Measurements from ENCODE around the gene NDUFA12.

Gene NDUFA12

DNA sequence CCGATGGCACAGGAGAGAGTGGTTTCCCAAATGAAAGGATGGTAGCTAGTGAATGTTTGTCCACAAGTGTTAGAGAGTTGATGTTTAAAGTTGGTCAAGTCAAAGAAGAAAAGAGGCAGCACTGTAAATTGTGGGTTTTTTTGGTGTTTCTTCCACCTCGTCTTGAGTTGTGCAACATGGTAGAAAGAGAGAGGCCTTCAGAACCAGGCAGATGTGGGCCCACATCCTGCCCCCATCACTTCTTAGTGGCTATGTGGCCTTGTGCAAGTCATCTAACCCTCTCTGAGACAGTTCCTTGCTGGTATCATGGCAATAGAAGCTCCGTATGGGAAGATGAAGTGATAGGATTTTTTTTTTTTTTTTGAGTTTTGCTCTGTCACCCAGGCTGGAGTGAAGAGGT is 60.8 kb downstream of the NDUFA12 start (continued):
- TF ChIP-seq CREB5 (CRISPR knock-in tag; IDR thresholded peaks at IDR 0.05; ENCODE audit: low read depth) (no peak), GLIS3 (CRISPR knock-in tag; IDR thresholded peaks at IDR 0.05) (no peak), OSR1 (CRISPR knock-in tag; IDR thresholded peaks at IDR 0.05) (no peak), PATZ1 (CRISPR knock-in tag; IDR thresholded peaks at IDR 0.05; ENCODE audit: borderline replicate concordance) (no peak), ZNF70 (CRISPR knock-in tag; IDR thresholded peaks at IDR 0.05) (no peak)
- TF ChIP-seq, protein P1, sequence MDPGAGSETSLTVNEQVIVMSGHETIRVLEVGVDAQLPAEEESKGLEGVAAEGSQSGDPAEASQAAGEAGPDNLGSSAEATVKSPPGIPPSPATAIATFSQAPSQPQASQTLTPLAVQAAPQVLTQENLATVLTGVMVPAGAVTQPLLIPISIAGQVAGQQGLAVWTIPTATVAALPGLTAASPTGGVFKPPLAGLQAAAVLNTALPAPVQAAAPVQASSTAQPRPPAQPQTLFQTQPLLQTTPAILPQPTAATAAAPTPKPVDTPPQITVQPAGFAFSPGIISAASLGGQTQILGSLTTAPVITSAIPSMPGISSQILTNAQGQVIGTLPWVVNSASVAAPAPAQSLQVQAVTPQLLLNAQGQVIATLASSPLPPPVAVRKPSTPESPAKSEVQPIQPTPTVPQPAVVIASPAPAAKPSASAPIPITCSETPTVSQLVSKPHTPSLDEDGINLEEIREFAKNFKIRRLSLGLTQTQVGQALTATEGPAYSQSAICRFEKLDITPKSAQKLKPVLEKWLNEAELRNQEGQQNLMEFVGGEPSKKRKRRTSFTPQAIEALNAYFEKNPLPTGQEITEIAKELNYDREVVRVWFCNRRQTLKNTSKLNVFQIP (CRISPR knock-in tag; IDR thresholded peaks at IDR 0.05; ENCODE audit: borderline replicate concordance, low read depth): no peak

- TF ChIP-seq PPARA (CRISPR knock-in tag; IDR thresholded peaks at IDR 0.05; ENCODE audit: borderline replicate concordance) (no peak), ZFP30 (CRISPR knock-in tag; IDR thresholded peaks at IDR 0.05) (no peak), ZC3H10 (CRISPR knock-in tag; IDR thresholded peaks at IDR 0.05) (0 out of 2 replicates have a peak, but pooled peaks have one; percentile 47), ESRRG (CRISPR knock-in tag; IDR thresholded peaks at IDR 0.05) (peak; percentile 5; the same call in 1 of the 2 replicates), PATZ1 (CRISPR knock-in tag; IDR thresholded peaks at IDR 0.05; ENCODE audit: borderline replicate concordance) (no peak), OSR1 (CRISPR knock-in tag; IDR thresholded peaks at IDR 0.05) (no peak), ISL1 (CRISPR knock-in tag; IDR thresholded peaks at IDR 0.05) (peak; percentile 92), GLIS3 (CRISPR knock-in tag; IDR thresholded peaks at IDR 0.05) (no peak), TCF4 (CRISPR knock-in tag; IDR thresholded peaks at IDR 0.05; ENCODE audit: borderline replicate concordance) (no peak), CREB5 (CRISPR knock-in tag; IDR thresholded peaks at IDR 0.05; ENCODE audit: low read depth) (0 out of 2 replicates have a peak, but pooled peaks have one; percentile 67), ARNTL (CRISPR knock-in tag; IDR thresholded peaks at IDR 0.05; ENCODE audit: borderline replicate concordance, low read depth) (no peak), SNAI2 (CRISPR knock-in tag; IDR thresholded peaks at IDR 0.05) (no peak), ZNF70 (CRISPR knock-in tag; IDR thresholded peaks at IDR 0.05) (no peak)
- ATAC-seq: peak; percentile 89
Measured at GRCh38 chr12:94941440-94941862, 62.0 kb downstream of the NDUFA12 start.

- TF ChIP-seq ARNTL (CRISPR knock-in tag; IDR thresholded peaks at IDR 0.05; ENCODE audit: borderline replicate concordance, low read depth) (no peak), ZNF70 (CRISPR knock-in tag; IDR thresholded peaks at IDR 0.05) (no peak), OSR1 (CRISPR knock-in tag; IDR thresholded peaks at IDR 0.05) (no peak)
- TF ChIP-seq, protein P1 (CRISPR knock-in tag; IDR thresholded peaks at IDR 0.05; ENCODE audit: borderline replicate concordance, low read depth): no peak
- no peak for ATAC-seq
Measured at GRCh38 chr12:94940771-94941170, 62.7 kb downstream of the NDUFA12 start.

DNA sequence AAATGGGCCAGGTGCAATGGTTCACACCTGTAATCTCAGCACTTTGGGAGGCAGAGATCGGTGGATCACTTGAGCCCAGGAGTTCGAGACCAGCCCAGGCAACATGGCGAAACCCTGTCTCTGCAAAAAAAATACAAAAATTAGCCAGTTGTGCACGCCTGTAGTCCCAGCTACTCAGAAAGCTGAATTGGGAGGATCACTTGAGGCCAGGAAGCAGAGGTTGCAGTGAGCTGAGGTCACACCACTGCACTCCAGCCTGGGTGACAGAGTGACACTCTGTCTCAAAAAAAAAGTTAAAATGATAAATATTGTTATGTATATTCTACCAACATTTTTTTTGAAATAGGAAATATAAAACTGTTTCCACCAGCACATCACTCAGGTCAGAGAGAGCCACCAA is 64.9 kb downstream of the NDUFA12 start:
- ATAC-seq: no peak
- TF ChIP-seq, protein P2, sequence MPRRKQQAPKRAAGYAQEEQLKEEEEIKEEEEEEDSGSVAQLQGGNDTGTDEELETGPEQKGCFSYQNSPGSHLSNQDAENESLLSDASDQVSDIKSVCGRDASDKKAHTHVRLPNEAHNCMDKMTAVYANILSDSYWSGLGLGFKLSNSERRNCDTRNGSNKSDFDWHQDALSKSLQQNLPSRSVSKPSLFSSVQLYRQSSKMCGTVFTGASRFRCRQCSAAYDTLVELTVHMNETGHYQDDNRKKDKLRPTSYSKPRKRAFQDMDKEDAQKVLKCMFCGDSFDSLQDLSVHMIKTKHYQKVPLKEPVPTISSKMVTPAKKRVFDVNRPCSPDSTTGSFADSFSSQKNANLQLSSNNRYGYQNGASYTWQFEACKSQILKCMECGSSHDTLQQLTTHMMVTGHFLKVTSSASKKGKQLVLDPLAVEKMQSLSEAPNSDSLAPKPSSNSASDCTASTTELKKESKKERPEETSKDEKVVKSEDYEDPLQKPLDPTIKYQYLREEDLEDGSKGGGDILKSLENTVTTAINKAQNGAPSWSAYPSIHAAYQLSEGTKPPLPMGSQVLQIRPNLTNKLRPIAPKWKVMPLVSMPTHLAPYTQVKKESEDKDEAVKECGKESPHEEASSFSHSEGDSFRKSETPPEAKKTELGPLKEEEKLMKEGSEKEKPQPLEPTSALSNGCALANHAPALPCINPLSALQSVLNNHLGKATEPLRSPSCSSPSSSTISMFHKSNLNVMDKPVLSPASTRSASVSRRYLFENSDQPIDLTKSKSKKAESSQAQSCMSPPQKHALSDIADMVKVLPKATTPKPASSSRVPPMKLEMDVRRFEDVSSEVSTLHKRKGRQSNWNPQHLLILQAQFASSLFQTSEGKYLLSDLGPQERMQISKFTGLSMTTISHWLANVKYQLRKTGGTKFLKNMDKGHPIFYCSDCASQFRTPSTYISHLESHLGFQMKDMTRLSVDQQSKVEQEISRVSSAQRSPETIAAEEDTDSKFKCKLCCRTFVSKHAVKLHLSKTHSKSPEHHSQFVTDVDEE (CRISPR knock-in tag; IDR thresholded peaks at IDR 0.05): no peak

Data from SK-N-SH treated with all-trans-retinoic acid at 6 μM for 48 hours (cell line).